ENCODE measurements around the gene QARS1.

GRCh38 chr3:49122451-49122850, 17.9 kb upstream of the QARS1 start:
- TF ChIP-seq CTCF (conservative IDR thresholded peaks at IDR 0.05) (no peak), ZFX (IDR thresholded peaks at IDR 0.05) (no peak)

Data from C4-2B (cell line).